Keratinocyte (primary cell): Measurements from ENCODE around the gene CRX. TPM values are rescaled to one million over a fixed set of nuclear protein-coding genes. Genes with fewer than 3 reads are reported as not detected.

ENCODE experiments used
- DNase-seq: peaks from one replicate; pipeline ENCODE4 v3.0.0-alpha.2; 2011; ENCODE audit warnings: low read depth, missing footprints, low spot score
- FAIRE-seq: peaks from 2 replicates; lab custom pipeline; 2011; peaks lifted over from hg19 to GRCh38; lab: Jason Lieb, UNC
- H2AFZ ChIP-seq: 2 replicates; pipeline ENCODE4 v1.6.0; 2012; ENCODE audit warnings: low read length, control low read depth, inconsistent platforms; ENCODE audit not compliant: control insufficient read depth
- H3K27ac ChIP-seq: 2 replicates; pipeline ENCODE4 v1.5.1; 2011; ENCODE audit warnings: low read length; ENCODE audit not compliant: control insufficient read depth, insufficient read depth
- H3K27me3 ChIP-seq: 3 replicates; pipeline ENCODE4 v1.6.0; 2011; ENCODE audit warnings: low read length; ENCODE audit not compliant: control insufficient read depth, insufficient read depth; ENCODE audit errors: extremely low read depth
- H3K36me3 ChIP-seq, 2 experiments: 2 replicates in 1 of 2; 3 replicates in 1 of 2; pipeline ENCODE4 v1.5.1; 2011; ENCODE audit warnings: low read length in 2 of 2, mild to moderate bottlenecking in 1 of 2; ENCODE audit not compliant: control insufficient read depth in 2 of 2, insufficient read depth in 2 of 2; ENCODE audit errors: extremely low read depth in 1 of 2
- H3K4me1 ChIP-seq: 3 replicates; pipeline ENCODE4 v1.5.1; 2011; ENCODE audit warnings: low read length; ENCODE audit not compliant: control insufficient read depth, insufficient read depth; ENCODE audit errors: extremely low read depth
- H3K4me2 ChIP-seq: 3 replicates; pipeline ENCODE4 v1.6.0; 2011; ENCODE audit warnings: low read depth, low read length; ENCODE audit not compliant: control insufficient read depth, insufficient read depth; ENCODE audit errors: extremely low read depth
- H3K4me3 ChIP-seq, 3 experiments: fragments of 200-600 bp in 1 of 3; sonication (generic) in 1 of 3; 2 replicates in 2 of 3; 3 replicates in 1 of 3; pipeline ENCODE4 v1.5.1; 2011 to 2016; ENCODE audit warnings: low read length in 3 of 3, mild to moderate bottlenecking in 3 of 3, control low read depth in 2 of 3, inconsistent platforms in 1 of 3, low read depth in 1 of 3, mixed read lengths in 1 of 3, mixed run types in 1 of 3, moderate library complexity in 1 of 3; ENCODE audit not compliant: control insufficient read depth in 2 of 3, insufficient read depth in 2 of 3; ENCODE audit errors: extremely low read depth in 1 of 3
- H3K79me2 ChIP-seq: 2 replicates; pipeline ENCODE4 v1.6.0; 2012; ENCODE audit warnings: low read length; ENCODE audit not compliant: control insufficient read depth, insufficient read depth
- H3K9ac ChIP-seq: 3 replicates; pipeline ENCODE4 v1.6.0; 2011; ENCODE audit warnings: low read length; ENCODE audit not compliant: control insufficient read depth, insufficient read depth; ENCODE audit errors: extremely low read depth
- H3K9me1 ChIP-seq: 3 replicates; pipeline ENCODE4 v1.6.0; 2011; ENCODE audit warnings: low read length; ENCODE audit not compliant: control insufficient read depth, insufficient read depth; ENCODE audit errors: extremely low read depth
- H3K9me3 ChIP-seq: 2 replicates; pipeline ENCODE4 v1.5.1; 2012; ENCODE audit warnings: low read depth, low read length; ENCODE audit not compliant: control insufficient read depth
- H4K20me1 ChIP-seq: 3 replicates; pipeline ENCODE4 v1.6.0; 2011; ENCODE audit warnings: low read length; ENCODE audit not compliant: control insufficient read depth, insufficient read depth; ENCODE audit errors: extremely low read depth
- CTCF ChIP-seq, 3 experiments: IDR thresholded peaks in 1 of 3; conservative IDR thresholded peaks in 1 of 3; optimal IDR thresholded peaks in 1 of 3; 2 replicates in 2 of 3; 3 replicates in 1 of 3; pipeline versions ENCODE3 to v1.5.1; 2011; ENCODE audit warnings: low read length in 3 of 3, mild to moderate bottlenecking in 3 of 3, moderate library complexity in 2 of 3, control low read depth in 1 of 3, inconsistent platforms in 1 of 3; ENCODE audit not compliant: insufficient read depth in 2 of 3; ENCODE audit errors: extremely low read depth in 1 of 3
- EZH2 ChIP-seq: IDR thresholded peaks from one replicate; pipeline ENCODE4 v1.6.1; 2012; ENCODE audit warnings: inconsistent platforms, mild to moderate bottlenecking, low read length, moderate library complexity
- dilution Hi-C: fragments of 300-500 bp; cut with MboI; formaldehyde crosslinking; loops from one replicate; pipeline ENCODE4 v1.7.0; 2020; ENCODE audit warnings: low sequenced_read_pairs; ENCODE audit not compliant: extremely low pct_ligation_motif_present
- polyA plus RNA-seq, 5 experiments: library from polyadenylated mRNA; depleted of rRNA in 3 of 5; stranded (reverse) in 3 of 5; stranded (forward) in 1 of 5; unstranded in 1 of 5; fragments of >200 nt; gene quantifications; 1 replicate in 1 of 5; 2 replicates in 3 of 5; 3 replicates in 1 of 5; pipeline versions ENCODE4 v1.2.1 to v1.2.3, GENCODE V29; 2011 to 2012; ENCODE audit warnings: missing spikeins in 2 of 5, low read depth in 1 of 5, low replicate concordance in 1 of 5

The CRX gene
- polyA plus RNA-seq, 1 donor (not counting 4 experiments of a cell fraction or from before 2014, with no cell fraction given) = not detected

GRCh38 chr19:47819858-47820257, 1.9 kb upstream of the CRX start:
- Histone ChIP-seq H3K4me3 (no peak overlapping the region), H4K20me1 (peaks cover 3% of the 10 kb centered on the region), H3K9ac (no peak overlapping the region), H3K79me2 (no peaks in the 10 kb centered on the region), H3K36me3 (no peaks in the 10 kb centered on the region), H3K4me1 (no peaks in the 10 kb centered on the region), H3K9me1 (no peaks in the 10 kb centered on the region), H3K9me3 (no peaks in the 10 kb centered on the region), H3K27me3 (peaks cover 12% of the 10 kb centered on the region), H2AFZ (no peak overlapping the region), H3K4me2 (no peak overlapping the region), H3K27ac (no peak overlapping the region)
- TF ChIP-seq CTCF (optimal IDR thresholded peaks at IDR 0.05 in 1 of 3, IDR thresholded peaks at IDR 0.05 in 1 of 3, conservative IDR thresholded peaks at IDR 0.05 in 1 of 3; ENCODE audit: extremely low read depth in 1 of 3, insufficient read depth in 2 of 3, low read length in 3 of 3) (no peak), EZH2 (no peak)
- DNase-seq (no peak), FAIRE-seq (no peak)
- dilution Hi-C loops = no loop called here

- H3K27ac ChIP-seq = no peak overlapping the region
- peaks cover 12% of the 10 kb centered on the region for H3K27me3 ChIP-seq
Measured at GRCh38 chr19:47820410-47820809, 1.3 kb upstream of the CRX start.

More at GRCh38 chr19:47820410-47820809, 1.3 kb upstream of the CRX start:
- FAIRE-seq = no peak
- H2AFZ ChIP-seq = no peak overlapping the region
- no peaks in the 10 kb centered on the region for H3K9me3 ChIP-seq
- no peak overlapping the region for H3K4me3 ChIP-seq
- H3K4me2 ChIP-seq = no peak overlapping the region
- H3K79me2 ChIP-seq = no peaks in the 10 kb centered on the region
- H3K9me1 ChIP-seq = no peaks in the 10 kb centered on the region
- dilution Hi-C loops = no loop called here
- DNase-seq = no peak
- H3K9ac ChIP-seq = no peak overlapping the region
- TF ChIP-seq CTCF (optimal IDR thresholded peaks at IDR 0.05 in 1 of 3, IDR thresholded peaks at IDR 0.05 in 1 of 3, conservative IDR thresholded peaks at IDR 0.05 in 1 of 3; ENCODE audit: extremely low read depth in 1 of 3, insufficient read depth in 2 of 3, low read length in 3 of 3) (no peak), EZH2 (no peak)
- peaks cover 3% of the 10 kb centered on the region for H4K20me1 ChIP-seq
- no peaks in the 10 kb centered on the region for H3K4me1 ChIP-seq
- no peaks in the 10 kb centered on the region for H3K36me3 ChIP-seq
